ENCODE results near the gene KRAS. TPM values are rescaled to one million over a fixed set of nuclear protein-coding genes. Genes with fewer than 3 reads are reported as not detected.

KRAS gene
- total RNA-seq, 1 donor from 2014 or later: 10.8 TPM

GRCh38 chr12:25208554-25208953 is 42.2 kb downstream of the KRAS start:
- intact Hi-C loops (cut with micrococcal nuclease): no loop called here
- no peak for TF ChIP-seq CTCF (IDR thresholded peaks at IDR 0.05; ENCODE audit: borderline replicate concordance)
- Histone ChIP-seq H3K9me3 (replicated peaks) (no peaks in the 10 kb centered on the region), H3K36me3 (peaks cover 70% of the 10 kb centered on the region), H3K4me1 (no peaks in the 10 kb centered on the region), H3K27ac (replicated peaks) (no peak overlapping the region), H3K27me3 (ENCODE audit: low read depth) (no peaks in the 10 kb centered on the region), H3K4me3 (no peak overlapping the region)
- no peak for DNase-seq

GRCh38 chr12:25207846-25208245 is 42.9 kb downstream of the KRAS start:
- H3K27me3 ChIP-seq (ENCODE audit: low read depth): no peaks in the 10 kb centered on the region
- no peak overlapping the region for H3K27ac ChIP-seq (replicated peaks)
- H3K9me3 ChIP-seq (replicated peaks): no peaks in the 10 kb centered on the region
- no peak overlapping the region for H3K4me3 ChIP-seq
- H3K4me1 ChIP-seq: peaks cover 4% of the 10 kb centered on the region
- peaks cover 70% of the 10 kb centered on the region for H3K36me3 ChIP-seq
- DNase-seq: no peak
- TF ChIP-seq CTCF (IDR thresholded peaks at IDR 0.05; ENCODE audit: borderline replicate concordance): no peak
- intact Hi-C loops (cut with micrococcal nuclease): no loop called here

- intact Hi-C loops (cut with micrococcal nuclease): no loop called here
These were observed 43.3 kb downstream of the KRAS start for GRCh38 chr12:25207411-25207810.

GRCh38 chr12:25202137-25202536 is 48.6 kb downstream of the KRAS start:
- TF ChIP-seq CTCF (IDR thresholded peaks at IDR 0.05; ENCODE audit: borderline replicate concordance): no peak

More at GRCh38 chr12:25207411-25207810, 43.3 kb downstream of the KRAS start:
- Histone ChIP-seq H3K36me3 (peaks cover 66% of the 10 kb centered on the region), H3K27me3 (ENCODE audit: low read depth) (no peaks in the 10 kb centered on the region), H3K9me3 (replicated peaks) (no peaks in the 10 kb centered on the region), H3K4me1 (peaks cover 4% of the 10 kb centered on the region), H3K4me3 (no peak overlapping the region), H3K27ac (replicated peaks) (no peak overlapping the region)
- no peak for TF ChIP-seq CTCF (IDR thresholded peaks at IDR 0.05; ENCODE audit: borderline replicate concordance)
- no peak for DNase-seq

GRCh38 chr12:25200703-25201102 is 50.0 kb downstream of the KRAS start:
- H3K4me1 ChIP-seq: peaks cover 44% of the 10 kb centered on the region
- H3K9me3 ChIP-seq (replicated peaks): no peaks in the 10 kb centered on the region
- H3K27ac ChIP-seq (replicated peaks): no peak overlapping the region
- TF ChIP-seq CTCF (IDR thresholded peaks at IDR 0.05; ENCODE audit: borderline replicate concordance): no peak
- no peaks in the 10 kb centered on the region for H3K27me3 ChIP-seq (ENCODE audit: low read depth)
- H3K36me3 ChIP-seq: peaks cover 20% of the 10 kb centered on the region
- no peak overlapping the region for H3K4me3 ChIP-seq
- DNase-seq: no peak
- intact Hi-C loops (cut with micrococcal nuclease): no loop called here

More at GRCh38 chr12:25202137-25202536, 48.6 kb downstream of the KRAS start:
- DNase-seq: no peak
- Histone ChIP-seq H3K36me3 (peaks cover 34% of the 10 kb centered on the region), H3K9me3 (replicated peaks) (no peaks in the 10 kb centered on the region), H3K27me3 (ENCODE audit: low read depth) (no peaks in the 10 kb centered on the region), H3K4me3 (no peak overlapping the region), H3K27ac (replicated peaks) (no peak overlapping the region), H3K4me1 (peaks cover 33% of the 10 kb centered on the region)
- intact Hi-C loops (cut with micrococcal nuclease): no loop called here

GRCh38 chr12:25197608-25198007 is 53.1 kb downstream of the KRAS start:
- Histone ChIP-seq H3K27me3 (ENCODE audit: low read depth) (no peaks in the 10 kb centered on the region), H3K9me3 (replicated peaks) (no peaks in the 10 kb centered on the region), H3K4me1 (peaks cover 55% of the 10 kb centered on the region), H3K27ac (replicated peaks) (no peak overlapping the region), H3K36me3 (no peaks in the 10 kb centered on the region), H3K4me3 (no peak overlapping the region)
- intact Hi-C loops (cut with micrococcal nuclease): no loop called here
- TF ChIP-seq CTCF (IDR thresholded peaks at IDR 0.05; ENCODE audit: borderline replicate concordance): no peak
- DNase-seq: no peak

All from left ventricle myocardium inferior (tissue), 1 donor.